Measurements from ENCODE around the gene HAVCR2.
"Not testable (repeated sequence)": the region's sequence is repeated elsewhere in the genome, so short reads cannot be mapped to it uniquely, and the experiment has no call there.

- TF ChIP-seq CTCF (IDR thresholded peaks at IDR 0.05); POLR2A (IDR thresholded peaks at IDR 0.05; ENCODE audit: low read depth); POLR2AphosphoS5 (IDR thresholded peaks at IDR 0.05): not testable (repeated sequence)
Observed at GRCh38 chr5:157047016-157047415, 61.8 kb downstream of the HAVCR2 start.
